Heart left ventricle (tissue), 16 donors: Measurements from ENCODE around the gene RCN2. TPM values are rescaled to one million over a fixed set of nuclear protein-coding genes. Genes with fewer than 3 reads are reported as not detected.
"Not testable (repeated sequence)": the region's sequence is repeated elsewhere in the genome, so short reads cannot be mapped to it uniquely, and the experiment has no call there.

ENCODE experiments used
- ATAC-seq, 4 donors: fragments of 200-7000 bp; cut with Tn5 transposase; one replicate each; pipeline ENCODE4 v1.9.1; 2020 to 2022; ENCODE audit warnings: moderate library complexity in 4 of 4, mild to moderate bottlenecking in 3 of 4, moderate number of reproducible peaks in 1 of 4
- DNase-seq, 5 donors: peaks; one replicate each; pipeline ENCODE4 v3.0.0-alpha.2; 2020
- H3K27ac ChIP-seq, 12 donors: fragments of 200-600 bp; sonication (generic) in 4 of 12; one replicate each; pipeline versions ENCODE4 v1.5.0 to v1.8.0; 2016 to 2022; ENCODE audit warnings: mild to moderate bottlenecking in 2 of 12
- H3K27me3 ChIP-seq, 9 donors: fragments of 200-600 bp; sonication (generic) in 2 of 9; one replicate each; pipeline versions ENCODE4 v1.5.1 to v1.8.0; 2016 to 2022; ENCODE audit warnings: mild to moderate bottlenecking in 3 of 9
- H3K36me3 ChIP-seq, 9 donors: fragments of 200-600 bp; sonication (generic) in 2 of 9; one replicate each; pipeline versions ENCODE4 v1.5.0 to v1.8.0; 2018 to 2022; ENCODE audit warnings: mild to moderate bottlenecking in 2 of 9
- H3K4me1 ChIP-seq, 12 donors: fragments of 200-600 bp; sonication (generic) in 4 of 12; one replicate each; pipeline versions ENCODE4 v1.5.0 to v1.8.0; 2016 to 2022; ENCODE audit warnings: mild to moderate bottlenecking in 3 of 12
- H3K4me3 ChIP-seq, 12 donors: fragments of 200-600 bp; sonication (generic) in 4 of 12; one replicate each; pipeline versions ENCODE4 v1.5.0 to v1.8.0; 2017 to 2022; ENCODE audit warnings: mild to moderate bottlenecking in 9 of 12, moderate library complexity in 4 of 12
- H3K9me3 ChIP-seq, 12 donors: fragments of 200-600 bp; sonication (generic) in 4 of 12; one replicate each; pipeline versions ENCODE4 v1.5.0 to v1.8.0; 2016 to 2022; ENCODE audit warnings: mild to moderate bottlenecking in 1 of 12
- CTCF ChIP-seq, 12 donors: fragments of 200-600 bp; sonication (generic) in 4 of 12; IDR thresholded peaks; one replicate each; pipeline versions ENCODE4 v1.5.0 to v1.8.0; 2018 to 2022; ENCODE audit warnings: antibody characterized with exemption in 12 of 12, mild to moderate bottlenecking in 5 of 12
- POLR2A ChIP-seq, 2 donors: fragments of 450-650 bp; IDR thresholded peaks; one replicate each; pipeline ENCODE4 v1.6.1; 2017; ENCODE audit warnings: antibody characterized with exemption in 2 of 2, mild to moderate bottlenecking in 2 of 2, moderate library complexity in 2 of 2
- WGBS, 4 donors: extraction: QIAGEN DNeasy Blood & Tissue Kit in 2 of 4; methylation state at CpG; one replicate each; pipeline versions ENCODE4 v1.1.5 to v1.1.7; 2013 to 2018; 5-methylcytosine and 5-hydroxymethylcytosine counted together
- intact Hi-C, 10 donors: fragments of 100-400 bp; cut with DNase I; formaldehyde crosslinking; loops; one replicate each; pipeline versions ENCODE4 v1.11.1 to v1.14.2; 2022
- polyA plus RNA-seq, 2 donors: library from polyadenylated mRNA; stranded (reverse); fragments of 200-250 nt; gene quantifications; one replicate each; pipeline ENCODE4 v1.2.3, GENCODE V29; 2013
- total RNA-seq, 9 donors: library from RNA; depleted of rRNA in 2 of 9; stranded (reverse); fragments of >200 nt in 2 of 9; fragmentation: NEBNext Ultra II Directional in 3 of 9; extraction: Animal tissue kit (Norgen Biotek cat#: 25700) in 3 of 9; gene quantifications; one replicate each; pipeline versions ENCODE4 v1.1.0 to v1.2.4, GENCODE V29; 2016 to 2023
- donor health status: ischemic (EF 13 %, LVEDD 7.1; RV severe dilation, severe dysfunction).
- donor health status: healthy with polysubstance abuse.
- donor health status: DM: no; HTN: yes; CAD: no.
- donor health status: DM: no; HTN: no; CAD: no.
- donor health status: ischemic (EF 25% LVEDD 6.9; RV normal size, moderate dysfunction).
- donor health status: ischemic (EF 25% LVEDD 5.7; RV mildly dilated, moderate dysfunction).
- donor health status: healthy.
- donor health status: DM: yes; HTN: yes; CAD: no.
- donor health status: ischemic (EF 35%, LVEDD 5.7; RV mildly dilated, moderate dysfunction).
- donor health status: nonischemic (EF 11% LVEDD 7.7; RV severe dilation, severe dysfunction).
- donor health status: DM: yes; HTN: yes; CAD: no.
- donor health status: PGD.
- donor health status: ischemic (EF 29% LVEDD 5.4; RV normal size, mild dysfunction).
- donor health status: nonischemic (EF 23%, LVEDD 6.1; RV moderate dilation, normal function).

Gene RCN2
- total and polyA plus RNA-seq, 11 donors, result 17.3 to 38.6 (median 28.7) TPM

GRCh38 chr15:76961268-76962011, 29.9 kb downstream of the RCN2 start:
- H3K27ac ChIP-seq, result peak overlapping the region in 5 of 12 donors; percentile 31 to 75 (median 48)
- ATAC-seq (peak in 2 of 4 donors; percentile 33 to 65), DNase-seq (no peak)
- no peaks in the 10 kb centered on the region for H3K27me3 ChIP-seq
- no peaks in the 10 kb centered on the region for H3K36me3 ChIP-seq
- 47 to 59% (median 49%) methylated on average over 6 of the region's 6 CpGs for WGBS, 4 donors
- intact Hi-C loops, result no loop called here
- H3K4me1 ChIP-seq, result peaks cover 0 to 35% (median 9%) of the 10 kb centered on the region in 12 donors
- no peak overlapping the region for H3K4me3 ChIP-seq
- no peaks in the 10 kb centered on the region for H3K9me3 ChIP-seq
- TF ChIP-seq POLR2A (IDR thresholded peaks at IDR 0.05) (no peak), CTCF (IDR thresholded peaks at IDR 0.05) (peak in 1 of 12 donors; percentile 17)

- Histone ChIP-seq H3K27me3 (no peaks in the 10 kb centered on the region), H3K27ac (peak overlapping the region in 4 of 12 donors; percentile 31 to 70 (median 50)), H3K36me3 (no peaks in the 10 kb centered on the region), H3K9me3 (no peaks in the 10 kb centered on the region), H3K4me1 (peaks cover 0 to 41% (median 11%) of the 10 kb centered on the region in 12 donors), H3K4me3 (no peak overlapping the region)
- DNase-seq (no peak), ATAC-seq (no peak)
- 92 to 93% (median 93%) methylated on average over 9 of the region's 9 CpGs for WGBS, 4 donors
- intact Hi-C loops, result no loop called here
- TF ChIP-seq POLR2A (IDR thresholded peaks at IDR 0.05), result no peak
- TF ChIP-seq CTCF (IDR thresholded peaks at IDR 0.05), result no peak
Measured at GRCh38 chr15:76962337-76963013, 30.9 kb downstream of the RCN2 start.

- H3K27ac ChIP-seq, result peak overlapping the region in 1 of 12 donors; percentile 1
- H3K9me3 ChIP-seq, result no peaks in the 10 kb centered on the region
- no peaks in the 10 kb centered on the region for H3K27me3 ChIP-seq
- intact Hi-C loops, result no loop called here
- no peak overlapping the region for H3K4me3 ChIP-seq
- peak in 2 of 4 donors; percentile 53 to 65 for ATAC-seq
- 50 to 63% (median 56%) methylated on average over 9 of the region's 9 CpGs for WGBS, 4 donors
- peaks cover 0 to 42% (median 11%) of the 10 kb centered on the region in 12 donors for H3K4me1 ChIP-seq
- no peak for TF ChIP-seq POLR2A (IDR thresholded peaks at IDR 0.05)
- TF ChIP-seq CTCF (IDR thresholded peaks at IDR 0.05), result peak in 1 of 12 donors; percentile 9
- no peaks in the 10 kb centered on the region for H3K36me3 ChIP-seq
- DNase-seq, result no peak
Measured at GRCh38 chr15:76963596-76963995, 32.0 kb downstream of the RCN2 start.

- peaks cover 0 to 42% (median 11%) of the 10 kb centered on the region in 12 donors for H3K4me1 ChIP-seq
- H3K9me3 ChIP-seq, result no peaks in the 10 kb centered on the region
- no peaks in the 10 kb centered on the region for H3K36me3 ChIP-seq
- no peak overlapping the region for H3K27ac ChIP-seq
- ATAC-seq, result no peak
- TF ChIP-seq POLR2A (IDR thresholded peaks at IDR 0.05) (no peak), CTCF (IDR thresholded peaks at IDR 0.05) (no peak)
- no peak overlapping the region for H3K4me3 ChIP-seq
- intact Hi-C loops, result no loop called here
- no peaks in the 10 kb centered on the region for H3K27me3 ChIP-seq
- WGBS, 4 donors, result 49 to 58% (median 53%) methylated on average over 5 of the region's 5 CpGs
- DNase-seq, result no peak
Measured at GRCh38 chr15:76964157-76964556, 32.6 kb downstream of the RCN2 start.

GRCh38 chr15:76966051-76966450, 34.5 kb downstream of the RCN2 start:
- intact Hi-C loops, H3K4me3 ChIP-seq, ATAC-seq, H3K27me3 ChIP-seq, DNase-seq, H3K27ac ChIP-seq, H3K9me3 ChIP-seq, H3K36me3 ChIP-seq: not testable (repeated sequence)
- H3K4me1 ChIP-seq, result peaks cover 0 to 40% (median 10%) of the 10 kb centered on the region in 12 donors
- WGBS, 4 donors, result 86 to 89% (median 86%) methylated on average over 7 of the region's 7 CpGs
